ENCODE data around the gene MFSD12. TPM values are rescaled to one million over a fixed set of nuclear protein-coding genes. Genes with fewer than 3 reads are reported as not detected.
A peak's percentile ranks its signal among the peaks of the same experiment; 100 is the strongest.

The MFSD12 gene
- total and polyA plus RNA-seq, 4 donors: 25.5 to 78.4 (median 62.2) TPM

- no peak for TF ChIP-seq CTCF (IDR thresholded peaks at IDR 0.05; ENCODE audit: control extremely low read depth, extremely low read depth)
- H3K9me3 ChIP-seq (ENCODE audit: control insufficient read depth in 4 of 4, insufficient read depth in 3 of 4, low read length in 3 of 4): no peaks in the 10 kb centered on the region
- H3K4me3 ChIP-seq: no peak overlapping the region
- peaks cover 0 to 17% (median 0%) of the 10 kb centered on the region in 5 donors for H3K4me1 ChIP-seq (ENCODE audit: control insufficient read depth in 5 of 5, insufficient read depth in 5 of 5, low read length in 5 of 5)
- DNase-seq (no peak), ATAC-seq (ENCODE audit: insufficient read depth, low FRiP score) (no peak)
- no peaks in the 10 kb centered on the region for H3K27me3 ChIP-seq (ENCODE audit: control insufficient read depth in 3 of 3, insufficient read depth in 3 of 3, low read length in 2 of 3)
- no peak overlapping the region for H3K9ac ChIP-seq (ENCODE audit: insufficient read depth in 1 of 2, low read length in 2 of 2)
- 54 to 64% methylated on average over 21 of the region's 21 CpGs for WGBS, 2 donors
- peaks cover 0 to 4% (median 0%) of the 10 kb centered on the region in 4 donors for H3K36me3 ChIP-seq (ENCODE audit: control insufficient read depth in 4 of 4, insufficient read depth in 4 of 4, low read length in 4 of 4)
- peak overlapping the region in 1 of 2 donors; percentile 21 for H3K27ac ChIP-seq (ENCODE audit: low read depth in 1 of 2, low read length in 1 of 2)
Observed at GRCh38 chr19:3554254-3555083, 2.9 kb downstream of the MFSD12 start.

GRCh38 chr19:3551792-3552095 is 5.6 kb downstream of the MFSD12 start:
- no peaks in the 10 kb centered on the region for H3K27me3 ChIP-seq (ENCODE audit: control insufficient read depth in 3 of 3, insufficient read depth in 3 of 3, low read length in 2 of 3)
- no peak overlapping the region for H3K9ac ChIP-seq (ENCODE audit: insufficient read depth in 1 of 2, low read length in 2 of 2)
- WGBS, 2 donors: 77 to 83% methylated on average over 9 of the region's 9 CpGs
- H3K9me3 ChIP-seq (ENCODE audit: control insufficient read depth in 4 of 4, insufficient read depth in 3 of 4, low read length in 3 of 4): no peaks in the 10 kb centered on the region
- H3K4me1 ChIP-seq (ENCODE audit: control insufficient read depth in 5 of 5, insufficient read depth in 5 of 5, low read length in 5 of 5): peaks cover 0 to 17% (median 0%) of the 10 kb centered on the region in 5 donors
- ATAC-seq (ENCODE audit: insufficient read depth, low FRiP score) (no peak), DNase-seq (no peak)
- H3K36me3 ChIP-seq (ENCODE audit: control insufficient read depth in 4 of 4, insufficient read depth in 4 of 4, low read length in 4 of 4): peaks cover 0 to 22% (median 2%) of the 10 kb centered on the region in 4 donors
- H3K4me3 ChIP-seq: no peak overlapping the region
- no peak overlapping the region for H3K27ac ChIP-seq (ENCODE audit: low read depth in 1 of 2, low read length in 1 of 2)
- TF ChIP-seq CTCF (IDR thresholded peaks at IDR 0.05; ENCODE audit: control extremely low read depth, extremely low read depth): no peak

- Histone ChIP-seq H3K9ac (ENCODE audit: insufficient read depth in 1 of 2, low read length in 2 of 2) (no peak overlapping the region), H3K4me3 (no peak overlapping the region), H3K27me3 (ENCODE audit: control insufficient read depth in 3 of 3, insufficient read depth in 3 of 3, low read length in 2 of 3) (no peaks in the 10 kb centered on the region), H3K36me3 (ENCODE audit: control insufficient read depth in 4 of 4, insufficient read depth in 4 of 4, low read length in 4 of 4) (peaks cover 0 to 25% (median 2%) of the 10 kb centered on the region in 4 donors), H3K9me3 (ENCODE audit: control insufficient read depth in 4 of 4, insufficient read depth in 3 of 4, low read length in 3 of 4) (no peaks in the 10 kb centered on the region), H3K4me1 (ENCODE audit: control insufficient read depth in 5 of 5, insufficient read depth in 5 of 5, low read length in 5 of 5) (peaks cover 0 to 13% (median 0%) of the 10 kb centered on the region in 5 donors), H3K27ac (ENCODE audit: low read depth in 1 of 2, low read length in 1 of 2) (no peak overlapping the region)
- TF ChIP-seq CTCF (IDR thresholded peaks at IDR 0.05; ENCODE audit: control extremely low read depth, extremely low read depth): no peak
- DNase-seq: no peak
- 92% methylated on average over 33 to 34 of the region's 34 CpGs for WGBS, 2 donors
- ATAC-seq (ENCODE audit: insufficient read depth, low FRiP score): no peak
Observed at GRCh38 chr19:3550947-3551791, 6.2 kb downstream of the MFSD12 start.

Measured in lung (tissue), 12 donors.